ENCODE results near the gene ZNF783.
"Not testable (repeated sequence)": the region's sequence is repeated elsewhere in the genome, so short reads cannot be mapped to it uniquely, and the experiment has no call there.

ZNF783 gene

DNA sequence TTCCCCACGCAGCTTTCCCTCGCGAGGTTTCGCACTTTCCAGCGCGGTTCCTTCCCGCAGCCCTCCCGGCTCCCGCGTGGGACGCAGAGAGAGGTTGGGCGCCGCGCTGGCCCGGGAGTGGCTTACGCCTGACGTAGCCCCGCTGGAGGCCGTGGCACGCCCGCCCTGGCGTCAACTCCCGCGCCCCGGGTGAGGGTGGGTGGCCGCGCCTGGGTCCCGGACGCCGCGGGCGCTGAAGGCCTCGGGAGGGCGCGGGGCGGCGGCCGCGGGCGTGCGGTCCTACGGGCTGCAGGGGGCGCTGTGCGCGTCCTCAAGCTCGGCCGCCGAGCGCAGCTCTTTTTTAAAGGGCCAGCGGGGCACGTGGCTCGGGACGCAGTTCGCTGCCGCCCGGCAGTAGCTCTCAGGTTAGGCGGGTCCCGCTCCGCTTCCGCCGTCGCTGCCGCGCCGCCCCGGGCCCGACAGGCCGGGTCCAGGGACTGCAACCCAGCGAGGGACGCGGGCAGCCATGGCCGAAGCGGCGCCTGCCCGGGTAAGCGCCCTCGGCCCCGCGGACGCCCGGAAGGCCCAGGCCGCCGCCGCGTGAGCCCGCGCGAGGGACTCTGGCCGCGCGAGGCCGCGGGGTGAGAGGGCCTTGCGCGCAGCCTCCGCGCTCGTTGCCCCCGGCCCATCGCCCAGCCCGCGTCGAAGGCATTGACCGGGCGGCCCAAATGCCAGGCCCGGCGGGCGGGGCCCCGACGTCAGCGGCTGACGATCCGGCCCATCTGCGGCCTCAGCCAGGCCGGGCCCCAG, at the start of gene ZNF783:
Gene ZNF783, plus strand, starts transcription at position 368 of the 789 bp plus-strand sequence. Its CDS starts 138 bp downstream, at position 506.
- peak; percentile 83 for DNase-seq

DNA sequence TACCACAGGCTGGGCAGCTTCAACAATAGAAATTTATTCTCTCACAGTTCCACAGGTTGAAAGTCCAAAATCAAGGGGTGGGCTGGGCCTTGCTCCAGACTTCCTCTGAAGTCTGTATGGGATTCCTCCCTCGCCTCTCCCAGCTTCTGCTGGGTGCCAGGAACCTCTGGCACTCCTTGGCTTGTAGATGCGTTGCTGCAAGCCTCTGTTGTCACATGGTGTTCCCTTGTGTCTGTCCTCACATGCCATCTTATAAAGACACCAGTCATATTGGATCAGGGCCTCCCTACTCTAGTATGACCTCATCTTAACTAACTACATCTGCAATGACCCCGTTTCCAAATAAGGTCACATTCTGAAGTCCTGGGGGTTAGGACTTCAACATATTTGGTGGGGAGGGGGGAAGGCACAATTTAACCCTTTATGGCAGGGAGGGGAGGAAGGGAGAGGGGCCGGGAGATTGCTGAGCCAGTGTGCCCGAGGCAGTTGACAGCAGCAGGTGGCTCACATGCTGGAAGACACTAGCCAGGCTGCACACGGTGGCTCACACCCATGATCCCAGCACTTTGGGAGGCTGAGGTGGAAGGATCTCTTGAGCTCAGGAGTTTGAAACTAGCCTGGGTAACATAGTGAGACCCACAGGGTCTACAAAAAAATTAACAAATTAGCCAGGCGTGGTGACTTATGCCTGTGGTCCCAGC, 47.8 kb upstream of the ZNF783 start:
- DNase-seq = no peak

DNA sequence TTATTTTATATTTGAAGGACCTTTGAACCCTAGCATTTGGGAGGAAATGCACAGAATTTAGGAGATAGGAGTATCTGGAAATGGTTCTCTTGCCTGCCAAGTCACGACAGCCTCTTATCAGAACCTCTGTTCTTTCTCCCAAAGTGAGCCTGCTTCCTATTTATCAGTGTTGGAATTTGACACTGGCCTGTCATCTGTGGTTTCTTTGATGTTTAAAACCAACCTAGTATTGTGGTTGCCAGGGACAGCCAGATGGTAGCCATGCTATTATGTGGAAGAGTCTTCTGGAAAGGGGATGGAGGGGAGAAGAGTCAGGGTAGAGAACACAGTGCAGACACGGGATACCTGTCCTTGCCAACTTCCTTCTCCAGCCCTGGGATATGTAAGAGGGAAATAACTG, 45.6 kb upstream of the ZNF783 start:
- DNase-seq = no peak

DNA sequence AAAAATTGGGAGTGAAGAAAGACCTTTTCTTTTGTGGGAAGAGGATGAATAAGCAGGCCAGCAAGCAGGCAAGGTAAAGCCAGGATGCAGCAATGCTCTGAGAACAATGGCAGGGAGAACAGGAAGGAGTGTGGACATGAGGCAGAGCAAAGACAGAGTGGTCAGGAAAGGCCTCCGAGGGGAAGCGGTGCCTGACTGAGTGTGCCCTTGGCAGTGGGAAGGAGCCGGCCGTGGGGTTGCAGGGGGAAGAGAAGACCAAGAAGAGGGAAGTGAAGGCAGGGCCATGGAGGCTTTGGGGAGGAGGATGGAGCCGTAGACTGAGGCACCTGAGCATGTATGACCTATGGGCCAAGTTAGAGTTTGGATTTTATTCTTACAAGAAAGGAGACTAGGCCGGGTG, 44.4 kb upstream of the ZNF783 start:
- no peak for DNase-seq

- no peak for DNase-seq
Measured at GRCh38 chr7:149218469-149219420, 43.3 kb upstream of the ZNF783 start.

DNA sequence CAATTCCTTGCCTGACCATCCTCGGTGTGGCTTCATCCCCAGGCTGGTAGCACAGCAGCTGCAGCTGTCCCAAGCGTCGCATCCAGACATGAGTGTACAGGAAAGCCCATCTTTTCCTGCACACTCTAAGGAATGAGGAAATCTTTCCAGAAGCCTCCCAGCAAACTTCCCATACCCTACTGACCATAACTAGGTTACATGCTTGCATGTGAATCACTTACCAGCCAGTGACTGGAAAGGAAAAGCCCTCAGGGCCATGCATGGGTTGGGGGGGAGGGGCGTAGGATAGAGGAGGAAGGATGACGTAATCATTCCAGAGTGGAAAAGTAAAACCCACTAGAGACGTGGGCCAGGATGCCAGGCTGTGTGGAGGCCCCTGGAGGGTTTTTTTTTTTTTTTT, 41.5 kb upstream of the ZNF783 start:
- DNase-seq = no peak

DNA sequence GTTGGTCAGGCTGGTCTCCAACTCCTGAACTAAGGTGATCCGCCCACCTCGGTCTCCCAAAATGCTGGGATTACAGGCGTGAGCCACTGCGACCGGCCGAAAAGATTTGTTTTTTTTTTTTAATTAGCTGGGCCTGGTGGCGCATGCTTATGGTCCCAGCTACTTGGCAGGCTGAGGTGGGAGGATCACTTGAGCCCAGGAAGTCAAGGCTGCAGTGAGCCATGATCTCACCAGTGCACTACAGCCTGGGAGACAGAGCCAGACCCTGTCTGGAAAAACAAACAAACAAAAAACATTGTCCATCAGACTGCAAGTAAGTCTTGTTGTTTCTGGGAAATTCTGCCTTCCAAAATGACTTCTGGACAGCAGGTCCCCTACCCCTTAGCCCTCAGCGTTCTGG, 38.8 kb upstream of the ZNF783 start:
- no peak for DNase-seq

DNA sequence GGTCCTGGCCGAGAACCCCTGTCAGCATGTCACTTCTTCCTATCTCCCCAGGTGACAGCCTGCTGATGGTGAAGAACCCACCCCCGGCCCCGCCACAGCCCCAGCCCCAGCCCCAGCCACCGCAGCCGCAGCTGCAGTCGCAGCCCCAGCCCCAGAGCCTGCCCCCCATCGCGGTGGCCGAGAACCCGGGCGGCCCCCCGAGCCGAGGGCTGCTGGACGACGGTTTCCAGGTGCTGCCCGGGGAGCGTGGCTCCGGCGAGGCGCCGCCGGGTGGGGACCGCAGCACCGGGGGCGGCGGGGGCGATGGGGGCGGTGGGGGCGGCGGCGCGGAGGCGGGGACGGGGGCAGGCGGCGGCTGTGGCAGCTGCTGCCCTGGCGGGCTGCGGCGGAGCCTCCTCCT, 38.2 kb upstream of the ZNF783 start:
- no peak for DNase-seq

- no peak for DNase-seq
Measured at GRCh38 chr7:149224352-149224751, 37.6 kb upstream of the ZNF783 start.

DNA sequence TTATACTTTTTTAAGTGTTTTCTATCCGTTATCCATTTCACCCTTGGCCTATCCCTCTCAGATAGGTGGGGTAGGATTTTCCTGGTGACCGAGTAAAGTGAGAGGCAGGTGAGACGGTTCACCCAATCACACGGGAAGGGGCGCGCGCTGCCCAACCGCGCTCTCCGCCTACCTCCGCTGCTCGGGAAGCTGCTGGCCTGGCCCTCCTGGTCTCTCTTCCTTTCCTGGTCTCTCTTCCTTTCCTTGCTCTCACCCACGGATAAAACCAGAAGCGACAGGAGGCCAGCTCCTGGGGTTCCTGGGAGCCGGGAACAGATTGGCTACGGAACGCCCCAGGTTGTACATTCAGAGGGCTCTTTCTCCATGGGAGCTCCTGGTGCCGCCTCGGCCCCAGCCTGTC, 36.9 kb upstream of the ZNF783 start:
- DNase-seq = no peak

- DNase-seq = no peak
Measured at GRCh38 chr7:149225656-149226055, 36.3 kb upstream of the ZNF783 start.

DNA sequence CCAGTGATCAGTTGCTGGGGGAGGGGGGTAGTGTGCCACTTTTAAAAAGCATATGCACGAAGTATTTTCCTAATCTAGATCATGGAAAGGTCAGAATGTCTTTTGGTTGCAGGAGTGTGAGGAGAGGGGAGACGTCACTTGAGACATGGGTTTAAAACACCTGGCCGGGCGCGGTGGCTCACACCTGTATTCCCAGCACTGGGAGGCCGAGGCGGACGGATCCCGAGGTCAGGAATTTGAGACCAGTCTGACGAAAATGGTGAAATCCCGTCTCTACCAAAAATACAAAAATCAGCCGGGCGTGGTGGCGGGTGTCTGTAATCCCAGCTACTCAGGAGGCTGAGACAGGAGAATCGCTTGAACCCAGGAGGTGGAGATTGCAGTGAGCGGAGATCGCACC, 35.6 kb upstream of the ZNF783 start:
- DNase-seq = not testable (repeated sequence)

- DNase-seq = no peak
Measured at GRCh38 chr7:149226840-149227494, 35.0 kb upstream of the ZNF783 start.

- DNase-seq = no peak
Measured at GRCh38 chr7:149228831-149229471, 33.0 kb upstream of the ZNF783 start.

DNA sequence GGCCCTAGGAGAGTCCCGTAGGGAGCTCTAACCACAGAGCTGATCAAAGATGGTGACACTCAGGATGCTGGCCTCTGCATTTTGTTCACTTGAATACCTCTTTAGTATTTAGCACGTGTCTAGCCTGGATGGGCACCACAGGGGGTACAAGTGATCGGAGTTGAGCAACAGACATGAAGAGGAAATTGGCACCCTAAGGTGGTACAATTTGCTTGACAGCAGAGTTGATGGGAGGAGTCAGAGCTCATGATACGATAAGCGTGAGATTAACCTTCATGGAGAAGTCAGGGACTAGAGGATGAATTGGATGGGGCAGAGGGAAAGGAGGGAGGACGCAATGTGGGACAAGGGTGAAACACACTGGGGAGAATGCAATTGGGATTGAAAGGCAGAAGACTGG, 32.5 kb upstream of the ZNF783 start:
- no peak for DNase-seq

DNA sequence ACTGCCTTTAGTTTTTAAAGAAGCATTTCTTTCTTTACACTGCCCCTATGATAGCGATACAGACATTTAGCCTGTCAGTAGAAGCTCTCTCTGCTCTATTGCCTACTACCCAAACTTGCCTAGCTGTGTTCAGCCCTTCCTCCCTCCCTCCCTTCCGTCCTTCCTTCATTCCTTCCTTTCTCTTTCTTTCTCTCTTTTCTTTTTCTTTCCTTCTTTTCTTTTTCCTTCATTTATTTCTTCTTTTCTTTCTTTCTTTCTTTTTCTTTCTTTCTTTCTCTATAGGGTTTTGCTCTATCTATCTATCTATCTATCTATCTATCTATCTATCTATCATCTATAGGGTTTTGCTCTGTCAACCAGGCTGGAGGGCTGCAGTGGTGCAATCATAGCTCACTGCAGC, 29.6 kb upstream of the ZNF783 start:
- no peak for DNase-seq

DNA sequence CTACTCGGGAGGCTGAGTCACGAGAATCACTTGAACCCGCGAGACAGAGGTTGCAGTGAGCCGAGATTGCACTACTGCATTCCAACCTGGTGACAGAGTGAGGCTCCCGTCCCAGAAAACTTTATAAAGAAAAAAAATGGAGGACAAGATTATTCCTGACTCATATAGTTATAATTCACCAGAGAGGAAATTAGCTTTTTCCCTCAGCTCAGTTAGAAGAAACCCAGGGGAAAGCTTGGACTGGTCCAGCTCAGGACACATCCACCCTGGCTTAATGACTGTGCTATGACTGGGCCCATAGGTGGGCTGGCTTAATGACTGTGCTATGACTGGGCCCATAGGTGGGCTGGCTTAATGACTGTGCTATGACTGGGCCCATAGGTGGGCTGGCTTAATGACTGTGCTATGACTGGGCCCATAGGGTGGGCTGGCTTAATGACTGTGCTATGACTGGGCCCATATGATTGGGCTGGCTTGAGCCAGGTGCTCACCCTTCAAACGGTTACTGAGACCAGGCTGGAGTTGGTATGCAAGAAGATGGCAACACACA, 28.3 kb upstream of the ZNF783 start:
- DNase-seq = not testable (repeated sequence)

- DNase-seq = no peak
Measured at GRCh38 chr7:149237502-149237901, 24.5 kb upstream of the ZNF783 start.

DNA sequence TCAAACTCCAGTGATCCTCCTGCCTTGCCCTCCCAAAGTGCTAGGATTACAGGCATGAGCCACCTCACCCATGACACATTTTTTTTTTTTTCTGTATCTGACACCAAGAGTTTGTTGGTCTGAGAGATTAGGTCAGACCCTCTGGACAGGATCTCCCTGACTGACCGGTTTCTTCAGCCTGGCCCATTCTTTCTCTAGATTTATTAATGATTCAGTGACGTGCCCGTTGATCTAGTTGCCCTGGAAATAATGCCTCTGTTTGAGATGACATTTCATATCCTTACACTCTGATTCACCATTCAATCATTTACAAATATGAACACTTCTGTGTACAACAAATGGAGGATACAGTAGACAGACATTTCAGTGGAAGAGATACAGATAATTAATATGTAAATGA, 23.9 kb upstream of the ZNF783 start:
- no peak for DNase-seq

DNA sequence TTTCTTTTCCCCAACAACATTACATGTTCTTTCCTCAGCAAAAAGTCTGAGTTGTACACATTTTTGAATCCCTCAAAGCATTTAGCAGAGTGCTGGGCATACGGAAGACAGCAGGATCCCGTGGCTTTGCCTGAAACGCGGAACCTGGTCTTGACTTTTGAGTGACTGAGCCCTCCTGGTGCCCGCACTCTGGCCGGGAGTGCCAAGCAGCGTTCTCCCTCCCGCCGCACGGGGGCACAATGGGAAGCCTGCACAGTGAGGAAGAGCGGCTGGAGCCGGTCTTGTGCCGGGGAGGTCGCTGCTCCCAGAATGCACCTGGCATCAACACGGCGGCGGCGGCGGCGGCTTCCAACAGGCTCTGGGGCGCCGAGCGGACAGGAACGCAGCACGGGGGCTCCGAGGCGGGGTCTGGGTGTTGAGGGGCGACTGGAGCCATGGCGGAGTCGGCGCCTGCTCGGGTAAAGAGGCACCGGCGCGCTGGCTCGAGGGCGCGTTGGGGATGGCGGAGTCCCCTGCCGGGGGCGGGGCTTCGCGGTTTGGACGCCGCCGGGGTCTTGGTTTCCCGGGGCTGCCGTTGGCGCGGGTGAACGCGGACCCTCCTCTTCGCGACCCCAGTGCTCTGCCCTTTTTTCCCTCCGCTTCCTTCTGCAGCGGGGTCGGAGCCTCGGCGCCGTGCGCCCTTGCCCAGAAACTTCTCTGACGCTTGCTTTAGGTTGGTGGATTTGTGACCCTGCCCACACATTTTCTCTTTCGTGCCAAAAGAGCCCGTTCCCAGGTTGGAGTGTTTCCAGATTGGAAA, 22.5 kb upstream of the ZNF783 start, which contains the start of gene ZNF212:
Gene ZNF212, plus strand, starts transcription at position 307 of the 799 bp plus-strand sequence. Its CDS starts 128 bp downstream, at position 435.
- DNase-seq = peak; percentile 92

DNA sequence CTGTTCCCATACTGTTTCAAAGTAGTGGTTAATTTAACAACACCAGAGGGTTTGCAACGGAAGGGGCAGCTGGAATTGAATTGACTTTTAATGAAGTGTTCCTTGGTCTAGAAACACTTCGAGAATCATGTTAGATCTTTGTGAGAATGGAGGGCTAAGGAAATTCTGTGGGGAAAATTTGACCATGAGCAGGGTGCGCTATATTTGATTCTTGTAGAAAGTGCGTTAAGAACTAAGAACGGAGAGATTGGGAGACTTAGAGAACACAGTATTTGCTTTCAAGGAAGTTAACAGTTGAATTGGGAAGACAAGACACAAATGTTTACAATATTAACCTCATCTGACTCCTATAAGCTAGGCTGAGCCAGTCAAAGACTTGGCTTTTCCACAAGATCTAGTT, 21.4 kb upstream of the ZNF783 start:
- no peak for DNase-seq
